DND-41 (cell line): ENCODE data around the gene CHD6.

Experiments used
- CTCF ChIP-seq: IDR thresholded peaks from 2 replicates; pipeline ENCODE4 v1.5.1; 2012; ENCODE audit warnings: borderline replicate concordance, low read length, moderate library complexity, mild to moderate bottlenecking; ENCODE audit not compliant: poor library complexity, severe bottlenecking; ENCODE audit errors: extremely low read depth
- EZH2 ChIP-seq: IDR thresholded peaks from 3 replicates; pipeline ENCODE4 v1.6.1; 2012; ENCODE audit warnings: borderline replicate concordance, low read depth, mild to moderate bottlenecking, moderate library complexity, low read length, inconsistent platforms; ENCODE audit not compliant: severe bottlenecking

DNA sequence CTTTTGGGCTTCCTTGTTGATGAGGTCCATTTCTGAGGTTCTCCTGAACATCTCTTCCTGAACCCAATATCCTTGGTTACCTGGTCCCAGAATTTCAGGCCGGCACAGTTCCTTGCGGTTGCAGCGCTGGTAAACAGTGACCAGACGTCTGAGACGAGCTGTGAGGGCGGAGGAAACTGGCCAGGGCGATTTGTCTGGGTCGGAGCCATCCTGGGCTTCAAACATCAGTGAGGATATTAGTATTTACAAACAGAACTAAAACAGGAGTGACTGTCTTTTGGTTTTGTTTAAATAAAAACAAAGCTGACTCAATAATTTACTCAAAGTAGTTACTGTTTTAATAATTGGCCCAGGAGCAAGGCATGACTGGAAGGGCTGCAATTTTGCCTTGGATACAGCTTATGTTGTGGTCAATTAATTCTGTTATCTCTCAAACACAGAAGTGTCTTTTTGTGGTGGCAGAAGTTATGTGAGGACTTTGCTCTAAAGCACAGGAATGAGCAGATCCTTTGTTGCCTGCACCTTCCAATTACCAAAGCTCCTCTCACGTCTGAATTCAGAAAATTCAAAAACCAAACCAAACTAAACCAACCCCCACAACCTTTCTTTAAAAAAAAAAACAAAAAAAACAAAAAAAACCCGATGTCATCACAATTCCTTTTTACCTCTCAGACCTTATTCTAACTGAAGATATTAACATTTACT, 192.8 kb downstream of the CHD6 start:
- TF ChIP-seq CTCF, result no peak
- no peak for TF ChIP-seq EZH2
